Mucosa of rectum (tissue), 2 donors: ENCODE results near the gene RYR2.

Experiments used
- H3K27ac ChIP-seq, 2 donors: one replicate each; pipeline ENCODE4 v1.7.0; 2013; ENCODE audit warnings: inconsistent platforms in 2 of 2, low read depth in 2 of 2, low read length in 2 of 2
- H3K27me3 ChIP-seq, 2 donors: one replicate each; pipeline ENCODE4 v1.7.0; 2013; ENCODE audit warnings: low read length in 2 of 2; ENCODE audit not compliant: control insufficient read depth in 2 of 2, insufficient read depth in 2 of 2
- H3K36me3 ChIP-seq, 2 donors: one replicate each; pipeline ENCODE4 v1.7.0; 2013; ENCODE audit warnings: low read length in 2 of 2; ENCODE audit not compliant: control insufficient read depth in 2 of 2, insufficient read depth in 2 of 2
- H3K4me1 ChIP-seq, 2 donors: one replicate each; pipeline ENCODE4 v1.7.0; 2013; ENCODE audit warnings: low read length in 2 of 2, mild to moderate bottlenecking in 1 of 2; ENCODE audit not compliant: control insufficient read depth in 2 of 2, insufficient read depth in 2 of 2
- H3K4me3 ChIP-seq, 2 donors: one replicate each; pipeline ENCODE4 v1.7.0; 2013; ENCODE audit warnings: low read length in 2 of 2
- H3K9ac ChIP-seq, 2 donors: one replicate each; pipeline ENCODE4 v1.7.0; 2013; ENCODE audit warnings: low read length in 2 of 2, low read depth in 1 of 2, mild to moderate bottlenecking in 1 of 2
- H3K9me3 ChIP-seq, 2 donors: one replicate each; pipeline ENCODE4 v1.7.0; 2013; ENCODE audit warnings: low read length in 2 of 2; ENCODE audit not compliant: control insufficient read depth in 2 of 2
- donor health status: healthy.
- donor health status: Normal muscosa, but diverticular disease.

The RYR2 gene

GRCh38 chr1:237181743-237182317 lies 139.8 kb downstream of the RYR2 start:
- Histone ChIP-seq H3K36me3 (no peaks in the 10 kb centered on the region), H3K27ac (no peak overlapping the region), H3K9ac (no peak overlapping the region), H3K4me3 (no peak overlapping the region), H3K9me3 (no peaks in the 10 kb centered on the region), H3K27me3 (no peaks in the 10 kb centered on the region), H3K4me1 (no peaks in the 10 kb centered on the region)

- Histone ChIP-seq H3K9ac (no peak overlapping the region), H3K36me3 (no peaks in the 10 kb centered on the region), H3K27ac (no peak overlapping the region), H3K4me1 (no peaks in the 10 kb centered on the region), H3K9me3 (no peaks in the 10 kb centered on the region), H3K27me3 (no peaks in the 10 kb centered on the region), H3K4me3 (no peak overlapping the region)
Observed at GRCh38 chr1:237183963-237184540, 142.1 kb downstream of the RYR2 start.

GRCh38 chr1:237186675-237187074 lies 144.7 kb downstream of the RYR2 start:
- no peaks in the 10 kb centered on the region for H3K9me3 ChIP-seq
- H3K4me1 ChIP-seq, result no peaks in the 10 kb centered on the region
- no peak overlapping the region for H3K27ac ChIP-seq

GRCh38 chr1:237187842-237188241 lies 145.9 kb downstream of the RYR2 start:
- Histone ChIP-seq H3K27ac (no peak overlapping the region), H3K4me1 (no peaks in the 10 kb centered on the region), H3K4me3 (no peak overlapping the region), H3K9me3 (no peaks in the 10 kb centered on the region), H3K27me3 (no peaks in the 10 kb centered on the region), H3K9ac (no peak overlapping the region), H3K36me3 (no peaks in the 10 kb centered on the region)

More at GRCh38 chr1:237186675-237187074, 144.7 kb downstream of the RYR2 start:
- no peaks in the 10 kb centered on the region for H3K36me3 ChIP-seq
- no peak overlapping the region for H3K4me3 ChIP-seq
- no peak overlapping the region for H3K9ac ChIP-seq
- no peaks in the 10 kb centered on the region for H3K27me3 ChIP-seq

- Histone ChIP-seq H3K4me1 (no peaks in the 10 kb centered on the region), H3K27me3 (no peaks in the 10 kb centered on the region), H3K27ac (no peak overlapping the region)
Observed at GRCh38 chr1:237191403-237191802, 149.4 kb downstream of the RYR2 start.

GRCh38 chr1:237197470-237198425 lies 155.8 kb downstream of the RYR2 start:
- H3K9ac ChIP-seq, result no peak overlapping the region
- no peak overlapping the region for H3K4me3 ChIP-seq
- H3K4me1 ChIP-seq, result no peaks in the 10 kb centered on the region
- H3K9me3 ChIP-seq, result no peaks in the 10 kb centered on the region
- H3K27me3 ChIP-seq, result no peaks in the 10 kb centered on the region
- H3K27ac ChIP-seq, result no peak overlapping the region
- H3K36me3 ChIP-seq, result no peaks in the 10 kb centered on the region

More at GRCh38 chr1:237191403-237191802, 149.4 kb downstream of the RYR2 start:
- Histone ChIP-seq H3K9me3 (no peaks in the 10 kb centered on the region), H3K36me3 (no peaks in the 10 kb centered on the region), H3K4me3 (no peak overlapping the region), H3K9ac (no peak overlapping the region)

- Histone ChIP-seq H3K27me3 (no peaks in the 10 kb centered on the region), H3K4me3 (no peak overlapping the region), H3K36me3 (no peaks in the 10 kb centered on the region), H3K9me3 (no peaks in the 10 kb centered on the region), H3K27ac (no peak overlapping the region), H3K9ac (no peak overlapping the region), H3K4me1 (no peaks in the 10 kb centered on the region)
Observed at GRCh38 chr1:237199026-237199425, 157.0 kb downstream of the RYR2 start.

- no peaks in the 10 kb centered on the region for H3K36me3 ChIP-seq
- H3K9ac ChIP-seq, result no peak overlapping the region
- H3K4me1 ChIP-seq, result no peaks in the 10 kb centered on the region
- no peak overlapping the region for H3K4me3 ChIP-seq
- no peaks in the 10 kb centered on the region for H3K27me3 ChIP-seq
- no peak overlapping the region for H3K27ac ChIP-seq
- H3K9me3 ChIP-seq, result no peaks in the 10 kb centered on the region
Observed at GRCh38 chr1:237201155-237201554, 159.2 kb downstream of the RYR2 start.

- H3K27me3 ChIP-seq, result no peaks in the 10 kb centered on the region
- H3K9me3 ChIP-seq, result no peaks in the 10 kb centered on the region
- no peak overlapping the region for H3K27ac ChIP-seq
- H3K36me3 ChIP-seq, result no peaks in the 10 kb centered on the region
- no peaks in the 10 kb centered on the region for H3K4me1 ChIP-seq
- H3K4me3 ChIP-seq, result no peak overlapping the region
- no peak overlapping the region for H3K9ac ChIP-seq
Observed at GRCh38 chr1:237204841-237205240, 162.9 kb downstream of the RYR2 start.

- H3K27ac ChIP-seq, result no peak overlapping the region
- H3K9ac ChIP-seq, result no peak overlapping the region
- H3K27me3 ChIP-seq, result no peaks in the 10 kb centered on the region
- no peaks in the 10 kb centered on the region for H3K4me1 ChIP-seq
- no peaks in the 10 kb centered on the region for H3K36me3 ChIP-seq
- no peak overlapping the region for H3K4me3 ChIP-seq
- H3K9me3 ChIP-seq, result no peaks in the 10 kb centered on the region
Observed at GRCh38 chr1:237205400-237206064, 163.5 kb downstream of the RYR2 start.
